GM18909 (cell line): ENCODE results near the gene ADAMTSL1.

Experiments used
- ATAC-seq: cut with Tn5 transposase; IDR thresholded peaks from one replicate; pipeline ENCODE4 v1.9.1; 2021; ENCODE audit warnings: mild to moderate bottlenecking; ENCODE audit not compliant: unreplicated experiment, poor library complexity

ADAMTSL1 gene

DNA sequence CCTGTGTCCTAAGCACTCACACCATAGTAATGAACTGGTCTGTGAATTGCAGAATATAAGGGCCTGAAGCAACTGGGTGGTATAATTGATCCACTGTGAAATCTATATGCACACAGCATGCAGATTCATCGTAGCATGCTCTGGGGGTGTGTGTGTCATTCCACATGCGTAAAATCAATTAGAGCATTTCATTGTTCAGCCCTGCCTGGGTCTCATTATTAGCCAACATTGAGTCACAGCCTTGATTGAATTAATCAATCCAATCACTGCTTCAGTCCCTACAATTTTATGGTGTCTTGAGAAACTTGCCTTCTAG lies 248.0 kb downstream of the ADAMTSL1 start:
- no peak for ATAC-seq

DNA sequence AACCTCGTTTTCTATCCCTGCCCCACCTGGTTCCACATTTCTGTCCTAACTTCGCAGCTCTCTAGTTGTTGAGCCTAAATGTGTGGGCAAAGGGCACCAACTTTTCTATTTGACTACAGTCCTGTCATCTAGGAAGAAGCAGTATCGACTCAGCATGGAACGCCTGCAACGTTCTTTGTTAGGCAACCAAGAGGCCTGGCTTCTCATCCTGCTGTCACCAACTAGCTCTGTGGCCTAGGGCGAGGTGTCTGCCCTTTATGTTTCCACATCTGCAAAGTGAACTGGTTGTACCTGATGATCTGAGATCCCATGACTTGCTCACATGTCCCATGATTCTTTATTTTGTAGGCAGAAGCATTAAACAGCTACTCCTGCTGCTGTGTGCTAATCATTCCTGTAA lies 248.9 kb downstream of the ADAMTSL1 start:
- ATAC-seq: no peak

GRCh38 chr9:18723366-18723765 lies 249.4 kb downstream of the ADAMTSL1 start:
- ATAC-seq: no peak

DNA sequence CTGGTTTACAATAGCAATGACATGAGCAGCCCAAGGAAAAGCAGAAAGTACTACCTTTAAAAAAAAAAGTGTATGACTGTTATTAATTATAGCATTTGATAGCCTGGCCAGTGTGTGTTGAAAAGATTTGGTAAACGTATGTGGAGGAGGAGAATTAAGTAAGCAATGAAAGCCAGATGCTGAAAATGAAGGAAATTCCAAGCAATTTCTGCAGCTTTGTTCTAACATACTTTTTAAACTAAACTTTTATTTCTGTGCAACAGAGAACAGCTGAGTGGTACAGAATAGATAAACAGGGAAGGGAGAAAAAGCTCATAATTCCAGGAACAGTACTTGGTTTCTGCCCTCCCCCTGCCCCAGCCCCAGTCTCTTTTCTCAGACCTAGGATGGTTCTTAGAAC lies 252.6 kb downstream of the ADAMTSL1 start:
- no peak for ATAC-seq

DNA sequence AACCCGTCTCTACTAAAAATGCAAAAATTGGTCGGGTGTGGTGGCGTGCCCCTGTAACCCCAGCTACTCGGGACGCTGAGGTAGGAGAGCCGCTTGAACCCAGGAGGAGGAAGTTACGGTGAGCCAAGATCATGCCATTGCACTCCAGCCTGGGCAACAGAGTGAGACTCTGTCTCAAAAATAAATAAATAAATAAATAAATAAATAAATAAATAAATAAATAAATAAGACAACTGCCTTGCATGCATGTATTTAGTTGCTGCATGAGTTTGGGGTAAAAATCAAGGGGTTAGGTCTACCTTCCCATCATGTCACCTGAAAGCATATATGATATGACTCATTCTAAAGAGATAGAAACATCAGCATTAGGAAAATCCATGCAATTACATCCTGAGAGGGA lies 254.0 kb downstream of the ADAMTSL1 start:
- ATAC-seq: no peak

- no peak for ATAC-seq
Measured at GRCh38 chr9:18728642-18729041, 254.7 kb downstream of the ADAMTSL1 start.

GRCh38 chr9:18730241-18730640 lies 256.3 kb downstream of the ADAMTSL1 start:
- ATAC-seq: no peak

DNA sequence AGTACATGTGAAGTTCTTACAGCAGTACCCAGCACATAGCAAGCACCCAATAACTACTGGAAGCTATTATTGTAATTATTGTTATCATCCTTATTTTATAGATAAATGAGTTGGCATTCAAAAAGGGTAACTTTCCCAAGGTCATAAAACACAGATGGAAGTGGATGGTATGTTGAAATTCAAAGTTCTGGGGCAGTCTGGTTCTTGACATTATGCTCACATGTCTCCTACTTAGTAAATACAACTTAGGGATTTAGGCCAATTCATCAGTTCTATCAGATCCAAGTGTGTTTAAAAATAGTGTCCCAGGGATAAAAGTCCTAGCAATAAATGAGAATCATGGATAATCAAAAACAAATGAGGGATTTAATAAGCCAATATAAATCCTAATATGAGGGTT lies 265.2 kb downstream of the ADAMTSL1 start:
- ATAC-seq: no peak

DNA sequence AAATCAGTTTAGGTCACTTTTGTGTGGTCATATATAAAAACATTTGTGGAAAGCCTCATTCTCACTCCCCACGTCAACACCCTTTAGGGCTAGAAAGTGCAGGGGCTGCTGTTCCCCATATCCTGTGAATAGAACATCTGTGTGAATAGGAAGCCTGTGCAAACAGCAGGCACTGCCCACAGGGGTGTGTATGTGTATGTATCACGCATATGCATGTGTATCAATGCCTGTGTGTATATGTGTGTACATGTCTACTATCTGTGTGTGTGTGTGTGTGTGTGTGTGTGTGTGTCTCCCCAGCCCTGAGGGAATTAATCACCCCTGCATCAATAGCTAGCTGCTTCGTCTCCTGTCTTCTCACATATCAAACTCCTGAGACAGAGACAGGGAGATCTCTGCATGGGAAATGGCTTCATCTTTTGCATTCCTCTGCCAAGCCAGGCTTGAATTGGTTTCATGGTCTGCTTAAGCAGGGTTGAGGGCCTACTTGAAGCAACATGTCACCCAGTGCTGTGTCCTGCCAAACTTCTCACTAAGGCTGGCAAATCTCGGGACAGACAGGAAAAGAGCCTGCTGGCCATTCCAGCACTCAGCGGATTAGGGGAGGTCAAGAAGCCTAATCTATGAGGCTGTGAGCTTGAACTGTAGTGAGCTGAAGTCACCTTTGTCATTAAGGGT lies 265.8 kb downstream of the ADAMTSL1 start:
- ATAC-seq: no peak

DNA sequence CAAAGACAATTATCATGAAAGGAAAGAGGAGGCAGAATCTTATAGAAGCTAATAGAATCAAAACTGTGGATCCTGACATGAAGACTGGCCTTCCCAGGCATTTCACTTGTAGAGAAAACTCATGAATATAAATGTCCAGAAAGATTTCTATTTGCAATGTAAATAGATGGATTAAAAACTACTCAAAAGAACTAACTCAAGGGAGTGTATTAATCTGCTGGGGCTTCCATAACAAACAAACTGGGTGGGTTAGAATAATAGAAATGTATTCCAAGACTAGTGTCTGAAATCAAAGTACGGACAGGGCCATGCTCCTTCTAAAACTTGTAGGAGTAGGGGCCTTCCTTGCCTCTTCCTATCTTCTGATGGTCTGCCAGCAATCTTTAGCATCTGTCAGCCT lies 267.4 kb downstream of the ADAMTSL1 start:
- no peak for ATAC-seq

- no peak for ATAC-seq
Measured at GRCh38 chr9:18741945-18742344, 268.0 kb downstream of the ADAMTSL1 start.

DNA sequence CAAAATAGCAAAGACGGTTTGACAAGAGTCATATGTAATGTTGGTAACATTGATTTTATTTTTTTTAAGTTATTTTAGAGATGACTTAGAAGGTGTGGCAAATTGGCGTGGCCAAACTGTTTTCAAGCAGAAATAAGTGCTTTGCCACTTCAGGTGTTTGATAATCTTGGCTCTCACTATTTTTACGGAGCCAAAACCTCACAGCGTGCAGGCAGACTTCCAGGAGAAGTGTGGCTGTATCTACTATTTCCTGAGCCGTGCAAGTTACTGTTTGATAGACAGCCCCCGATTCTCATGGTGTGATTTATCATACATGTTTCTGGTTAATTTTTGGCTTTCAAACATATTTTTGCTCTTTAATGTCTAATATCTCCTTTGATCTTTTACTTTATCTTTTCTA lies 269.5 kb downstream of the ADAMTSL1 start:
- ATAC-seq: no peak

DNA sequence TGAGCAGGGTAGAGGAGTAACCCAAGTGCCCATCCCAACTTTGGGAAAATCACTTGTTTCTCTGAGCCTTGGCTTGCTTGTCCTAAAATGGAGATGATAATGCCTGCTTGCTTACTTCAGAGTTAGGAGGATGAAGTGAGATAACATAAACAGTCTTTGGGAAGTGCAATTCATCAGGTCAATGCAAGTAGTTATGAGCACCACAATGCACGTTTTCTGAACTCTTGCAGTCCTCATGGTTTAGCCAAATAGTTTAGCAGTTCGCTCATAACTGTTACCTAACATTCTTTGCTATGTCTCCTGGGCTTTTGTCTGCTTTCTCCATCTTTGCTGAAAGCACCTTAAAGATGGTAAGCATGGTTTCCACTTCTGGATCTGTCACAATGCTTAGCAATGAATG lies 270.0 kb downstream of the ADAMTSL1 start:
- ATAC-seq: no peak

- no peak for ATAC-seq
Measured at GRCh38 chr9:18745710-18746109, 271.8 kb downstream of the ADAMTSL1 start.

DNA sequence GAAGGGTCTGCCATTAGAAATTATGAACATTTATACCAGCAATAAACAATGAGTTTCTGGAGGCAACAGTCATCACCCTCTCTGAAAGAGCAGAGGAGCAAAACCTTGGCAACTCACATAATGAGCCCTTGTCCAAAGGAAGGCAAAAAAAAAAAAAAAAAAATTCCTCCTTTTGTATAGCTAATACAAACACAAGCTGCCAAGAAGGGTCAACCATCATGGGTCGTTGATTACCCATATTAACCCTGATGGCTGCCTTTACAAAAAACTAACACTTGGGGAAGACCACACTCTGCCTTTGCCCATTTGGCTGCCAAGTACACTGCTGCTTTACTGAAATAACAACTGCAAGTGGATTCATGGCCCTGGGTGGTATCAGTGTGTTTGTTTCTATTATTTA lies 272.7 kb downstream of the ADAMTSL1 start:
- ATAC-seq: no peak

DNA sequence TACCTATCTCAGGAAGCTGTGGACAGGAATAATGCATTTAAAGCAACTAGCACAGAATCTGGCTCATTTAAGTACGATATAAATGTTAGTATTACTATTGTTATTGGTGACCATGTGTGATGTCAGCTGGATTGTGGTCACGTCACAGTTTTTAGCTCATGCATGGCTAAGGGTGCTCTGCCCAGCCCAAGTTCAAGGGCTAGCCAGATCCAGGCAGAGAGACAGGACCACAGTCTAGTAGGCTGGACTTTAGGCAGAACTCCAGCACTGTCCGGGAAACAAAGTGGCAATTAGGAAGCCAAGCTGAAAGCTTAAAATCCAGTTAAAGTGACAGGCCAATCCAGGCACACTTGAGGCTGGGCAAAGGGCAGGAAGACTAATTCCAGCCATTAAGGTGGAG lies 273.6 kb downstream of the ADAMTSL1 start:
- no peak for ATAC-seq

DNA sequence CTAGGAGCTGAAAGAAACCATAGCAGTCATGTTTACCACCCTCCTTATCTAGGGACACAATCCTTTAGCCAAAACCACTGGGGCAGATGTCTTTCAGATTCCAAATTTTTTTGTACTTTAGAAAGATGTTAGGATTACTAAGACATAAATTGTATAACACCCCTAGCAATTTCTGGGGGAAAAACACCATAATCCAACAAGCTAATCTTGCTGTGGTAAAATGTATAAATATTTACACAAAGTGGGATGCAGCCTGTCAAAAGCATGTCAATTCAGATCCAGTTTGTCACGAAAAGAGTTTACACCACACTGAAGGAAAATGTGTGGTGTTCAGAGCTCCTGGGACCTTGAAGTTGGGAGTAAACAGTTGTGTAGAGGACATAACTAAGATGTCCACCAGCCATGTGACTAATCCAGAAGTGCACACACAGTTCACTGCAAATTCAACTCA lies 274.3 kb downstream of the ADAMTSL1 start:
- ATAC-seq: no peak

DNA sequence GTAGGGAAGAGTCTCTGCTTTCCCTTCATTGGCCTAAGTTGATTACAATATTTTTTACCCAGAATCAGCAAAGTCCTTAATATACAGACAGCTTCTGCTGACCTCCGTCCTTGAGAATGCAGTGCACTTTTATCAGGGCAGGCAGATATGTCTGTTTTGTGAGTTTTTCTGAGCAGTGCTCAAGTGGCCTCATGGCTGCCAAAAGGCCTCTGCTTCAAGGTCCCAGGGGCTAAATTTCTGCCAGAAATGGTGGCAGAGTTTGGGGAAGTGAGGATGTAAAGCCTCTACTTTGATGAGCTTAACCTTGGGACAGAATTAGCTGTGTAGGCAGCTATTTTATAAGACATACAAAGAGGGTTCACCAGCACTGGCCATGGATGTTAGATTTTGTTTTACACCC lies 275.8 kb downstream of the ADAMTSL1 start:
- ATAC-seq: no peak

DNA sequence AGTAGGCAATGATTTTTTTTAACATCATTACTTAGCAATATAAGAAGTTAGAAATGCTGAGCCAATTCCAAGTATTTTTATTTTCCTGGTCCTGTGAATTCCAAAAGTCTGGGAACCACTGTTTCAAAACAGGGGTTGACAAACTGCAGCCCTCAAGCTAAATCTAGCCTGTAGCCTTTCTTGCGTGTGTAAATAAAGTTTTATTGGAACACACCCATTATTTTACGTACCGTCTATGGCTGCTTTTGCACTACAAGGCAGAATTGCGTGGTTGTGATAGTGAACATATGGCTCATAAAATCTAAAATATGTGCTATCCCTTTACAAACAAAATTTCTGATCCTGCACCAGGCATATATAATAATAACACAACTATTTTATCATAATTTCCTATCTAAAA lies 280.0 kb downstream of the ADAMTSL1 start:
- ATAC-seq: no peak

- no peak for ATAC-seq
Measured at GRCh38 chr9:18754537-18754936, 280.6 kb downstream of the ADAMTSL1 start.

DNA sequence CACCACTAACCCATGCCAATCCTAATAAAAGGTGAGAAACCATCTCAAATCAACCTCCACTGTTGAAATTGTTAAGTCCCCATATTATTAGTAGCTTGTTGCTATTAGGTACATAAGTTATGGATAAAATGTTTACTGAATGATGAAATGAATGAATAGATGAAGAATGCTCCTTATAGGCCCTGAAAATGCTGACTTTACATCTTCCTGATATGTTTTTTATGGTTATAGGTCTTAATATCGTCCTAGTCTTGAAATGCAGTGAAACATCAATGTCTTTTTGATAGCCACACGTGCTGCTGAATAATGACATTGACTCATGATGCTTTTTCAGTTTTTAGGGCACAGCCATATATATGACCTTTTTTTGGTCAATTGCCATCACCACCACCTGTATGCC lies 281.3 kb downstream of the ADAMTSL1 start:
- no peak for ATAC-seq

DNA sequence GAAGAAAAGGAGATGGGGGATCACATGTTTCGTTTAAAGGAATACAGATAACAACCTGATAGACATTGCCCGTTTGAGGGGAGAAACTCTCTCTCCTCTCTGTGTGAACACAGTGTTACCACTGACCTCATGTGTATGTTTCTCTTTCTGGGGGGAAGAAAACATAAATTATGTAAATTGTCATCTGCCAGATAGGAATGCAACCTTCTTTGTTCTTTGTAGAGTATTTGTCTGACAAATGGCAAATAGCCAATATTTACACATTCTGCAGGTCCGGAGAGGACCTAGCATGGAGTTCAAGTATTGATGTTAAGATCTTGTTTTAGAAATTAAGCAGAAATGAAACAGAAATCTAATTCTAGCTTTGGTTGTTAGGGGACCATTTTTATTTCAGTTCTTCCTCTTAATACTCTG lies 282.8 kb downstream of the ADAMTSL1 start:
- no peak for ATAC-seq

- ATAC-seq: no peak
Measured at GRCh38 chr9:18759827-18760226, 285.9 kb downstream of the ADAMTSL1 start.
